H9 (cell line): Measurements from ENCODE around the gene MIGA1. TPM values are rescaled to one million over a fixed set of nuclear protein-coding genes. Genes with fewer than 3 reads are reported as not detected.

Experiments used
- DNase-seq: peaks from one replicate; pipeline ENCODE4 v3.0.0-alpha.2; 2017
- H2AFZ ChIP-seq: one replicate; pipeline ENCODE4 v1.6.1; 2013; ENCODE audit warnings: mild to moderate bottlenecking, low read length, control low read depth, moderate library complexity
- H2AK5ac ChIP-seq: 2 replicates; pipeline ENCODE4 v1.6.1; 2013; ENCODE audit warnings: low read length, control low read depth, mixed read lengths; ENCODE audit not compliant: insufficient read length
- H2BK120ac ChIP-seq: one replicate; pipeline ENCODE4 v1.6.1; 2013; ENCODE audit warnings: low read depth, mild to moderate bottlenecking, low read length, control low read depth, inconsistent platforms; ENCODE audit not compliant: poor library complexity, severe bottlenecking
- H2BK12ac ChIP-seq: 2 replicates; pipeline ENCODE4 v1.6.1; 2013; ENCODE audit warnings: low read length, control low read depth, mixed read lengths, low read depth; ENCODE audit not compliant: insufficient read length
- H2BK15ac ChIP-seq: 2 replicates; pipeline ENCODE4 v1.6.1; 2013; ENCODE audit warnings: low read depth, low read length, control low read depth
- H2BK20ac ChIP-seq: one replicate; pipeline ENCODE4 v1.6.1; 2013; ENCODE audit warnings: low read depth, mild to moderate bottlenecking, low read length, control low read depth, inconsistent platforms; ENCODE audit not compliant: poor library complexity, severe bottlenecking
- H2BK5ac ChIP-seq: 2 replicates; pipeline ENCODE4 v1.6.1; 2013; ENCODE audit warnings: low read length, control low read depth, mixed read lengths; ENCODE audit not compliant: insufficient read length
- H3K14ac ChIP-seq: 2 replicates; pipeline ENCODE4 v1.6.1; 2013; ENCODE audit warnings: low read length, control low read depth; ENCODE audit not compliant: insufficient read depth
- H3K18ac ChIP-seq: 2 replicates; pipeline ENCODE4 v1.6.1; 2013; ENCODE audit warnings: low read depth, mild to moderate bottlenecking, mixed read lengths, low read length, control low read depth; ENCODE audit not compliant: insufficient read length
- H3K23ac ChIP-seq: 2 replicates; pipeline ENCODE4 v1.6.1; 2013; ENCODE audit warnings: low read length, control low read depth, mixed read lengths, low read depth; ENCODE audit not compliant: insufficient read length
- H3K23me2 ChIP-seq: 2 replicates; pipeline ENCODE4 v1.6.1; 2013; ENCODE audit warnings: low read depth, mild to moderate bottlenecking, mixed read lengths, low read length, control low read depth; ENCODE audit not compliant: insufficient read length, poor library complexity, severe bottlenecking
- H3K27ac ChIP-seq: 2 replicates; pipeline ENCODE4 v1.5.1; 2013; ENCODE audit warnings: low read length, control low read depth, mixed read lengths, low read depth; ENCODE audit not compliant: insufficient read length
- H3K27me3 ChIP-seq: 2 replicates; pipeline ENCODE4 v1.6.1; 2013; ENCODE audit warnings: low read length, control low read depth, inconsistent platforms; ENCODE audit not compliant: insufficient read depth
- H3K4ac ChIP-seq: 2 replicates; pipeline ENCODE4 v1.6.1; 2013; ENCODE audit warnings: low read depth, mild to moderate bottlenecking, control low read depth, inconsistent platforms, low read length, moderate library complexity
- H3K4me1 ChIP-seq: 2 replicates; pipeline ENCODE4 v1.6.1; 2013; ENCODE audit warnings: low read length, control low read depth, inconsistent platforms; ENCODE audit not compliant: insufficient read depth
- H3K4me2 ChIP-seq: 2 replicates; pipeline ENCODE4 v1.6.1; 2013; ENCODE audit warnings: low read length, control low read depth, mixed read lengths; ENCODE audit not compliant: insufficient read length, insufficient read depth
- H3K56ac ChIP-seq: 2 replicates; pipeline ENCODE4 v1.6.1; 2013; ENCODE audit warnings: low read depth, mild to moderate bottlenecking, mixed read lengths, low read length, control low read depth; ENCODE audit not compliant: insufficient read length
- H3K79me1 ChIP-seq: 2 replicates; pipeline ENCODE4 v1.6.1; 2013; ENCODE audit warnings: low read depth, mild to moderate bottlenecking, moderate library complexity, low read length, control low read depth, inconsistent platforms; ENCODE audit not compliant: insufficient read depth, poor library complexity, severe bottlenecking
- H3K79me2 ChIP-seq: 2 replicates; pipeline ENCODE4 v1.6.1; 2013; ENCODE audit warnings: low read length, control low read depth, inconsistent platforms; ENCODE audit not compliant: insufficient read depth
- H3K9ac ChIP-seq: 2 replicates; pipeline ENCODE4 v1.6.1; 2013; ENCODE audit warnings: low read length, control low read depth, mixed read lengths; ENCODE audit not compliant: insufficient read length; ENCODE audit errors: extremely low read depth
- H3K9me3 ChIP-seq: one replicate; pipeline ENCODE4 v1.6.1; 2013; ENCODE audit warnings: low read depth, low read length, inconsistent platforms; ENCODE audit not compliant: control insufficient read depth
- H3T11ph ChIP-seq: one replicate; pipeline ENCODE4 v1.6.1; 2013; ENCODE audit warnings: mild to moderate bottlenecking, low read length, control low read depth, inconsistent platforms
- H4K20me1 ChIP-seq: one replicate; pipeline ENCODE4 v1.6.1; 2013; ENCODE audit not compliant: control insufficient read depth, insufficient read length, insufficient read depth
- H4K5ac ChIP-seq: 2 replicates; pipeline ENCODE4 v1.6.1; 2013; ENCODE audit warnings: low read depth, mild to moderate bottlenecking, mixed read lengths, low read length, control low read depth; ENCODE audit not compliant: insufficient read length
- H4K8ac ChIP-seq: replicated peaks from 2 replicates; pipeline ENCODE4 v1.6.1; 2013; ENCODE audit warnings: low read length, control low read depth, mixed read lengths, low read depth; ENCODE audit not compliant: insufficient read length
- H4K91ac ChIP-seq: 2 replicates; pipeline ENCODE4 v1.6.1; 2013; ENCODE audit warnings: low read depth, mild to moderate bottlenecking, moderate library complexity, mixed read lengths, low read length, control low read depth; ENCODE audit not compliant: insufficient read length
- H3K27ac Mint-ChIP-seq, 3 experiments: 2 replicates in 2 of 3; 3 replicates in 1 of 3; pipeline ENCODE4 v1.8.0; 2020 to 2021; ENCODE audit warnings: mixed read lengths in 3 of 3, mild to moderate bottlenecking in 1 of 3, moderate library complexity in 1 of 3
- H3K27me3 Mint-ChIP-seq: 2 replicates; pipeline ENCODE4 v1.8.0; 2021; ENCODE audit warnings: low read depth, mild to moderate bottlenecking, moderate library complexity, mixed read lengths
- H3K36me3 Mint-ChIP-seq, 3 experiments: 2 replicates in 2 of 3; 3 replicates in 1 of 3; pipeline ENCODE4 v1.8.0; 2020 to 2021; ENCODE audit warnings: low read depth in 3 of 3, mixed read lengths in 3 of 3; ENCODE audit not compliant: insufficient read depth in 1 of 3
- H3K4me1 Mint-ChIP-seq, 2 experiments: 2 replicates each; pipeline ENCODE4 v1.8.0; 2020; ENCODE audit warnings: mixed read lengths in 2 of 2
- H3K4me3 Mint-ChIP-seq, 2 experiments: 2 replicates in 1 of 2; 3 replicates in 1 of 2; pipeline ENCODE4 v1.8.0; 2020 to 2021; ENCODE audit warnings: mild to moderate bottlenecking in 2 of 2, mixed read lengths in 2 of 2, moderate library complexity in 1 of 2
- H3K9me3 Mint-ChIP-seq, 2 experiments: 2 replicates in 1 of 2; 3 replicates in 1 of 2; pipeline ENCODE4 v1.8.0; 2020; ENCODE audit warnings: mild to moderate bottlenecking in 2 of 2, mixed read lengths in 2 of 2, moderate library complexity in 1 of 2
- CTCF ChIP-seq: fragments of 200-600 bp; sonication (generic); conservative IDR thresholded peaks from 3 replicates; pipeline ENCODE4 v1.8.0; 2021; ENCODE audit warnings: antibody characterized with exemption, mild to moderate bottlenecking
- WGBS: extraction: QIAGEN DNeasy Blood & Tissue Kit; methylation state at CpG from one replicate; pipeline ENCODE4 v1.1.7; 2013; ENCODE audit warnings: missing lambda C conversion rate, low lambda C conversion rate, mixed read lengths; ENCODE audit not compliant: insufficient read length; ENCODE audit errors: extremely low coverage; 5-methylcytosine and 5-hydroxymethylcytosine counted together
- total RNA-seq: library from RNA; stranded (reverse); gene quantifications from 2 replicates; pipeline ENCODE4 v1.2.1, GENCODE V29; 2021

The MIGA1 gene
- total RNA-seq, 1 experiment from 2014 or later = 6.3 TPM

GRCh38 chr1:77857552-77857951 is 78.1 kb downstream of the MIGA1 start:
- Histone ChIP-seq H3K9me3 (no peaks in the 10 kb centered on the region), H3K4ac (no peak overlapping the region), H3K27me3 (no peaks in the 10 kb centered on the region), H2BK20ac (no peak overlapping the region), H3K4me1 (no peaks in the 10 kb centered on the region), H2BK12ac (no peak overlapping the region), H4K91ac (no peak overlapping the region), H4K8ac (no peak overlapping the region), H3K18ac (no peak overlapping the region), H3K23me2 (no peaks in the 10 kb centered on the region), H2AK5ac (no peak overlapping the region), H4K5ac (no peak overlapping the region), H3K14ac (no peak overlapping the region), H3K79me1 (no peaks in the 10 kb centered on the region), H3T11ph (no peak overlapping the region), H3K9ac (no peak overlapping the region), H2AFZ (no peak overlapping the region), H3K79me2 (no peaks in the 10 kb centered on the region), H4K20me1 (no peaks in the 10 kb centered on the region), H3K27ac (no peak overlapping the region), H3K4me2 (no peak overlapping the region), H2BK15ac (no peak overlapping the region), H2BK5ac (no peak overlapping the region), H3K56ac (no peak overlapping the region), H3K23ac (no peak overlapping the region), H2BK120ac (no peak overlapping the region)
- Mint-ChIP-seq H3K36me3 (peaks cover 9 to 42% (median 35%) of the 10 kb centered on the region in 3 experiments), H3K27me3 (no peaks in the 10 kb centered on the region), H3K9me3 (peaks cover 12 to 26% of the 10 kb centered on the region in 2 experiments; a peak in 4 of 5 replicates), H3K4me3 (no peak overlapping the region), H3K27ac (no peak overlapping the region), H3K4me1 (no peaks in the 10 kb centered on the region)
- no peak for TF ChIP-seq CTCF
- DNase-seq = no peak
- WGBS = no CpG with 5 or more reads among the region's 4 CpGs
